B cell (primary cell): ENCODE results near the gene SFMBT1.

Source experiments
- EZH2 ChIP-seq: IDR thresholded peaks from 2 replicates; pipeline ENCODE4 v1.6.1; 2012; ENCODE audit warnings: borderline replicate concordance, low read depth, mild to moderate bottlenecking, moderate library complexity, low read length; ENCODE audit not compliant: insufficient read depth, poor library complexity, severe bottlenecking
- TF ChIP-seq, protein P1 (sequence below): fragments of 200-600 bp; IDR thresholded peaks from one replicate; pipeline ENCODE4 v1.8.0; 2022; ENCODE audit warnings: antibody characterized with exemption, mild to moderate bottlenecking

DNA sequence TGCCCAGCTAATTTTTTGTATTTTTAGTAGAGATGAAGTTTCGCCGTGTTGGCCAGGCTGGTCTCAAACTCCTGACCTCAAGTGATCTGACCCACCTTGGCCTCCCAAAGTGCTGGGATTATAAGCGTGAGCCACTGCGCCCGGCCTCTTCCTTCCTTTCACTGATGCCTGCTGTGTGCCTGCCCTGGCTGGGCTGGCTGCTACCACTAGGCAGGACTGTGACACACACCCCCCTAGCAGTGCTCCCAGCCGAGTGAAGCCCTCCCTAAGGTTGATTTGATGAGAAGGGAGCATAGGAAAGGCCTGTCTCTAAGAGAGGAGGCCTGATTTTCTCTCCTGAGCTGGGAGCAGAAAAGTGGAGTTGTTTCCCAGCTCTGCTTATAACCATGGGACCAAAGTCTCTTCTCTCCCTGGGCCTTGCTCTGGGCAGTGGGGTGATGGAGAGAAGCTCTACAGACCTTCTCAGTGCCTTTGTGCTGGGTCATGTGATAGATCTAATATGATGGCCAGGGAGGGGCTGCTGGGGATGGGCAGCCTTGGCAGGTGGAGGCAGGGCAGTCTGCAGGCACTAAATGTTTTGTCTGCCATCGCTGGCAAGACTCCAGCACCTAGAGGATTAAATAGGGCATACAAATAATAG, 20.1 kb upstream of the SFMBT1 start:
- TF ChIP-seq, protein P1, sequence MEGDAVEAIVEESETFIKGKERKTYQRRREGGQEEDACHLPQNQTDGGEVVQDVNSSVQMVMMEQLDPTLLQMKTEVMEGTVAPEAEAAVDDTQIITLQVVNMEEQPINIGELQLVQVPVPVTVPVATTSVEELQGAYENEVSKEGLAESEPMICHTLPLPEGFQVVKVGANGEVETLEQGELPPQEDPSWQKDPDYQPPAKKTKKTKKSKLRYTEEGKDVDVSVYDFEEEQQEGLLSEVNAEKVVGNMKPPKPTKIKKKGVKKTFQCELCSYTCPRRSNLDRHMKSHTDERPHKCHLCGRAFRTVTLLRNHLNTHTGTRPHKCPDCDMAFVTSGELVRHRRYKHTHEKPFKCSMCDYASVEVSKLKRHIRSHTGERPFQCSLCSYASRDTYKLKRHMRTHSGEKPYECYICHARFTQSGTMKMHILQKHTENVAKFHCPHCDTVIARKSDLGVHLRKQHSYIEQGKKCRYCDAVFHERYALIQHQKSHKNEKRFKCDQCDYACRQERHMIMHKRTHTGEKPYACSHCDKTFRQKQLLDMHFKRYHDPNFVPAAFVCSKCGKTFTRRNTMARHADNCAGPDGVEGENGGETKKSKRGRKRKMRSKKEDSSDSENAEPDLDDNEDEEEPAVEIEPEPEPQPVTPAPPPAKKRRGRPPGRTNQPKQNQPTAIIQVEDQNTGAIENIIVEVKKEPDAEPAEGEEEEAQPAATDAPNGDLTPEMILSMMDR: no peak
- no peak for TF ChIP-seq EZH2
